ENCODE measurements around the gene SMU1.

The SMU1 gene

GRCh38 chr9:33044677-33045282 lies 31.7 kb downstream of the SMU1 start:
- no peak for DNase-seq (ENCODE audit: low read depth)

GRCh38 chr9:33044162-33044673 lies 32.3 kb downstream of the SMU1 start:
- DNase-seq (ENCODE audit: low read depth), result peak; percentile 86

DNA sequence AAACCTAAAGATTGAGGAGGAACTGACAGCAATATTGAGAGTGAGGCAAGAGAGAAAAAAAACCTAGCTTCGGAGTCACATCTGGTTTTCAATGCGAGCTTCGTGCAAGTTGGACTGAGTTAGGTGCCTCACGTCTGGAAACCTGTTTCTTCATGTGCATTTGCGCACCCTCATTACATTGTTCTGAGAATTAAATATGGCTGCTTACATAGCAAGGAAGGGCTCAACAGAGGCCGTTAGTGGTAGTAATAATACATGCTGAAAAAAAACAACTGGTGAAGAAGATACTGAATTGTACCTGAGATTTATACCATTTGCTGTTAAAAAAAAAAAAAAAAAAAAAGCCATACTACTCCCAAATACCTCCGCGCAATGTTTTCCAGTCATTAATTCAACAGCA lies 32.8 kb downstream of the SMU1 start:
- no peak for DNase-seq (ENCODE audit: low read depth)

GRCh38 chr9:33042473-33042872 lies 34.0 kb downstream of the SMU1 start:
- no peak for DNase-seq (ENCODE audit: low read depth)

GRCh38 chr9:33041432-33042188 lies 34.9 kb downstream of the SMU1 start:
- peak; percentile 4 for DNase-seq (ENCODE audit: low read depth)

GRCh38 chr9:33040792-33041431 lies 35.6 kb downstream of the SMU1 start:
- no peak for DNase-seq (ENCODE audit: low read depth)

GRCh38 chr9:33032865-33033264 lies 43.6 kb downstream of the SMU1 start:
- no peak for DNase-seq (ENCODE audit: low read depth)

- DNase-seq (ENCODE audit: low read depth), result no peak
Observed at GRCh38 chr9:33032292-33032691, 44.2 kb downstream of the SMU1 start.

DNA sequence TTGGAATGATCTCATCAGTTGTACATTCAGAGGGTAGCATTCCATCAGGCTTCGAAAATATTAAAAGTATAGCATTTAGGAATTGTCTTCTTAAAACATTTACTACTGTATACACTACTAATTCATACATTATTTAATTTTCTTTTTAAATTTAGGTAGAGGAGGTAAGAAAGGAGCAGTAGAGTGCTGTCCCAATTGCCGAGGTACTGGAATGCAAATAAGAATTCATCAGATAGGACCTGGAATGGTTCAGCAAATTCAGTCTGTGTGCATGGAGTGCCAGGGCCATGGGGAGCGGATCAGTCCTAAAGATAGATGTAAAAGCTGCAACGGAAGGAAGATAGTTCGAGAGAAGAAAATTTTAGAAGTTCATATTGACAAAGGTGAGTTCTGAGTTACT lies 46.2 kb downstream of the SMU1 start:
- DNase-seq (ENCODE audit: low read depth), result no peak

- peak; percentile 56 for DNase-seq (ENCODE audit: low read depth)
Observed at GRCh38 chr9:33029231-33029786, 47.2 kb downstream of the SMU1 start.

GRCh38 chr9:33025572-33026342 lies 50.7 kb downstream of the SMU1 start:
- peak; percentile 7 for DNase-seq (ENCODE audit: low read depth)

DNA sequence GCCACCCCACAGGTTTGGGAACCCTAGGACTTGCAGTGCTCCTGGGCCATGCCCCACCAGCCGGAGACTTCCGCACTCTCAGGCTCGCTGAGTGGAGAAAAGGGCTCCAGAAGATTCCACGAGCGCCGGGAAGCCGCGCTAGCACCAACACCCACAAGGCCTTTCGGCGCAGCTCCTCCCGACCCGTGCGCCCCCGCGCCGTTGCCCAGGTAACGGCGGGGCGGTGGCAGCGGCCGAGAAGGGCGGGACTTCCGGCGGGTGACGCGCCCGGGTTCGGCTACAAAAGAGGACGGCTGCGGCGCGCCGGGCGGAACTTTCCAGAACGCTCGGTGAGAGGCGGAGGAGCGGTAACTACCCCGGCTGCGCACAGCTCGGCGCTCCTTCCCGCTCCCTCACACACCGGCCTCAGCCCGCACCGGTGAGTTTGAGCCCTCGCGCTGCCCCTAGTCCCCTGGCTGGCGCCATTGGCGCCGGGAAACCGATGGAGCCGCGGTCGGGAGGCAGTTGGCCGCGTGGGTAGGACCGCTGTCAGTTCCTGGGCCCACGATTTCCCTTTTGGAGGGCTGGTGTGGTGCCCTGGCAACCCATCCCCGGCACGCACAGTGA lies 51.4 kb downstream of the SMU1 start, which contains the start of gene DNAJA1:
TSS of gene DNAJA1 (plus strand) at position 308 of the 606 bp plus-strand sequence. CDS start 1,212 bp downstream, outside the sequence.
- DNase-seq (ENCODE audit: low read depth), result peak; percentile 86

DNA sequence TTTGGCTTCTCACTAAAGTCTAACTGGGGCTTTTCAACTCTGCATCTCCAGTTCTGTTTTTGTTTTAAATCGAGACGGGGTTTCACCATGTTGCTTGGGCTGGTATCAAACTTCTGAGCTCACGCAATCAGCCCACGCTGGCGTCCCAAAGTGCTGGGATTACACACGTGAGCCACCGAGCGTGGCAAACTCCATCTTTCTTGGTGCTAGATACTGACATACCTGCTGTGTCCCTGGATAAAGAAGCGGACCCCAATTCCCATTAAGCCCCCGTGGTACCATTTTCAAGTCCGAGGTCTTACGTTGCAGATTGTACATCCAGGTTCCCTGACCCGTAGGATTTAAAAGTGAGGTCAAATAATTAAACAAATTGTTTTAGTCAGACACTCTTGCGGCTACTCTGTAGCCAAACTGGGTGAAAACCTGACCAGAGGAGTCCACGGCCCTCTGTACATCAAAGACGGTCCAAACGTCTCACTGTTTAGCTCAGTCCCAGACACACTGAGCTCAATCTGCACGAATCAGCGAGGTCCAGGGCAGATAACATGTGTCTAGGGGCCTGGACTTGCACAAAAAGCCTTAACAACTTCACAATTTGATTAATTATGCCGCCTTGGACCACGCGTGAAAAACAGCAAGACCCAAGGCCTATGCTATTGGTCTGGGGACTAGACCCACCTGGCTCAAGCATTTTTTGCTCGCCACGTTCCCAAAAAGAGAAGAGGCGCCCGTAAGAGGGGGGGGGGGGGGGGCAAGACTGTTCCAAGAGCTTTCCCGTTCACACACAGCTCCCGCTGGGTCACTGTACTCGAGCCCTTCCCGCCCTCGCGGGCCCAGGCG lies 52.1 kb downstream of the SMU1 start:
- peak; percentile 8 for DNase-seq (ENCODE audit: low read depth)

GRCh38 chr9:33023661-33024060 lies 52.8 kb downstream of the SMU1 start:
- no peak for DNase-seq (ENCODE audit: low read depth)

DNA sequence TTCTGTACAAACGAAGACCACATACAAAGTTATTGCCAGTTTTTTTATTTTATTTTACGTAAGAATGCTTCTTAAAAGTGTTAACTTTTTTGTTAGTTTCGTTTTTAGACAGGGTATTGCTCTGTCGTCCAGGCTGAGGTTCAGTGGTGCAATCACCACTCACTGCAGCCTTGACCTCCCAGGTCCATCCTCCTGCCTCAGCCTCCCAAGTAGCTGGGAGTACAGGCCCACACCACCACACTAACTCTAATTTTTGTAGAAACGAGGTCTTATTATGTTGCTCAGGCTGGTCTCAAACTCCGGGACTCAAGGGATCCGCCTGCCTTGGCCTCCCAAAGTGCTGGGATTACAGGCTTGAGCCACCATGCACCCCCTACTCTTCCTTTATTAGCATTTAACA lies 53.7 kb downstream of the SMU1 start:
- no peak for DNase-seq (ENCODE audit: low read depth)

DNA sequence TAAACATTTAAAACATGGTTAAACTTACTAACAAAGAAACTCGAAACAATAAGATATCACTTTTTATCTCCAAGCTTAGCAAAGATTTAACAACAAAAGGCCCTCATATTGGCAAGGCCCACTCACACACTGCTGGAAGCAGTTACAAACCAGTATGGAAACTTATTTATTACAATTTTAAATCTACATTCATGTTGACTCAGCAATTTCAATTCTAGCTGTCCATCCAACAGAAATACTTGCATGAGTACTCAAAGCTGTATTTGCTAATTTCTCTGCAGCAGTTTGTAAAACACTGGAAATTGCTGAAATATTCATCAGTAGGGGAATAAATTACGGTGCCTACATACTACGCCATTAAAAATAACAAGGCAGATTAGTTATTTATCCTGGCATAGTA lies 54.2 kb downstream of the SMU1 start:
- no peak for DNase-seq (ENCODE audit: low read depth)

DNA sequence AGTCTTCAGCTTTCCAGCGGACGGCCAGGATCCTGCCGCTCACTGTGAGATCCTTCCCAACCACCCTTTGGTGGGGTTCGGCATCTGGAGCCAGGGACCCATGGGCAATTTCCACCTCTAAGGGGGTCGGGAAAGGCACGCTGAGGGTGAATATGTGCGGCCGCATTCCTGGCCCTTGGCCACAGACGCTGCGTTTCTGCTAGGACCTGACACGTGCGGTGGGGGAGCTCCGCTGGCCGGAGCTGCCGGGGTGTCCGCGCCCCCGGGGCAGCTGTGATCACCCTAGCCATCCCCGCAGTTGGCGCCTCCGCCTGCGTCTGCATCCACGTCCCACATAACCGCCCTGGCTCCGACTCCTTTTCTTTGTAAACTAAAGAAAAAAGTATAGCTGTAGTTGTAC lies 56.7 kb downstream of the SMU1 start:
- DNase-seq (ENCODE audit: low read depth), result no peak

DNA sequence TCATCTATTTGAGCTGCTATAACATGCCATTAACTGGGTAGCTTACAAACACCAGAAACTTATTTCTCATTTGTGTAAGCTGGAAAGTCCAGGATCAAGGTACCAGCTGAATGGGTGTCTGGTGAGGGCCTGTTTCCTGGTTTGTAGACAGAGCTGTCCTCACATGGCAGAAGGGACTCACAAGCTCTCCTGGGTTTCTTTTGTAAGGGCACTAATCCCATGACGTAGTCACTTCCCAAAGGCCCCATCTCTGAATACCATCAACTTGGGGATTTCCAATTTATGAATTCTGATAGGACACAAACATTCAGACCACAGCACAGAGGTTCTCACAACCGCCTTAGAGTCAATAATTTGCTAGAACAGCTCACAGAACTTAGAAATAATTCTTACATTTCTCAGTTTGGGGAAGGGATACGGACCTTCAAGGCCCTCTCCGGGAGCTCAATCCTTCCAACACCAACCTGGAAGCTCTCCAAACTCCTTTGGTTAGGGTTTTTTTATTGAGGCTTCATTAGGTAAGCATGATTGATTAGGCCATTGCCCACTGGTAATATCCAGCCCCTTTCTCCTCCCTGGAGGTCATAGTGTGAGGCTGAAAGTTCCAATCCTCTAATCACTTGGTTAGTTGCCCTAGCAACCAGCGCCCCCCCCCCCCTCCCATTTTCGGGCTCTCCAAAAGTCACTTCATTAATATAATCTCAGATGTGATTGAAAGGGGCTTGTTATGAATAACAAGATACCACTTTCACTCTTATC lies 59.0 kb downstream of the SMU1 start:
- DNase-seq (ENCODE audit: low read depth), result no peak

GRCh38 chr9:33014665-33015014 lies 61.8 kb downstream of the SMU1 start:
- no peak for DNase-seq (ENCODE audit: low read depth)
